ENCODE measurements around the gene ISG20L2.

- no peak for TF ChIP-seq CTCF (IDR thresholded peaks at IDR 0.05)
- TF ChIP-seq POLR2A (IDR thresholded peaks at IDR 0.05) = no peak
Measured at GRCh38 chr1:156760796-156761104, 32.2 kb upstream of the ISG20L2 start.
